Left lung (tissue), 10 donors: Measurements from ENCODE around the gene OVCA2. TPM values are rescaled to one million over a fixed set of nuclear protein-coding genes. Genes with fewer than 3 reads are reported as not detected.

Experiments used
- ATAC-seq: fragments of 200-7000 bp; cut with Tn5 transposase; one replicate; pipeline ENCODE4 v1.9.1; 2020; ENCODE audit warnings: moderate library complexity
- DNase-seq, 4 donors: peaks; one replicate each; pipeline ENCODE4 v3.0.0-alpha.2; 2013 to 2020
- H3K27ac ChIP-seq, 2 donors: fragments of 200-600 bp; sonication (generic) in 1 of 2; one replicate each; pipeline versions ENCODE4 v1.5.0 to v1.8.0; 2020 to 2021
- H3K27me3 ChIP-seq, 2 donors: fragments of 200-600 bp; sonication (generic) in 1 of 2; one replicate each; pipeline versions ENCODE4 v1.5.0 to v1.8.0; 2020 to 2021
- H3K36me3 ChIP-seq, 2 donors: fragments of 200-600 bp; sonication (generic) in 1 of 2; one replicate each; pipeline versions ENCODE4 v1.5.0 to v1.8.0; 2020 to 2021
- H3K4me1 ChIP-seq, 2 donors: fragments of 200-600 bp; one replicate each; pipeline ENCODE4 v1.8.0; 2021
- H3K4me3 ChIP-seq, 2 donors: fragments of 200-600 bp; sonication (generic) in 1 of 2; one replicate each; pipeline versions ENCODE4 v1.5.0 to v1.8.0; 2020 to 2021; ENCODE audit warnings: mild to moderate bottlenecking in 1 of 2
- H3K9me3 ChIP-seq, 2 donors: fragments of 200-600 bp; sonication (generic) in 1 of 2; one replicate each; pipeline versions ENCODE4 v1.5.0 to v1.8.0; 2020 to 2021
- intact Hi-C, 2 donors: fragments of 100-400 bp; cut with DNase I; formaldehyde crosslinking; loops; one replicate each; pipeline versions ENCODE4 v1.11.2 to v1.14.2; 2022
- polyA plus RNA-seq, 6 donors: library from polyadenylated mRNA; unstranded; fragments of 120-200 nt; gene quantifications; one replicate each; pipeline ENCODE4 v1.2.1, GENCODE V29; 2013; ENCODE audit not compliant: insufficient read length in 6 of 6
- total RNA-seq, 2 donors: library from RNA; stranded (reverse); fragmentation: NEBNext Ultra II Directional; extraction: Animal tissue kit (Norgen Biotek cat#: 25700); gene quantifications; one replicate each; pipeline ENCODE4 v1.2.1, GENCODE V29; 2021
- TF ChIP-seq, protein P1 (sequence below), 2 donors: fragments of 200-600 bp; sonication (generic) in 1 of 2; IDR thresholded peaks; one replicate each; pipeline versions ENCODE4 v1.5.0 to v1.8.0; 2021; ENCODE audit warnings: antibody characterized with exemption in 2 of 2
- donor health status: DM: no; HTN: yes; CAD: no.
- donor health status: DM: no; HTN: no; CAD: no.

OVCA2 gene
- total and polyA plus RNA-seq, 8 donors = 8.1 to 28.7 (median 11.2) TPM

DNA sequence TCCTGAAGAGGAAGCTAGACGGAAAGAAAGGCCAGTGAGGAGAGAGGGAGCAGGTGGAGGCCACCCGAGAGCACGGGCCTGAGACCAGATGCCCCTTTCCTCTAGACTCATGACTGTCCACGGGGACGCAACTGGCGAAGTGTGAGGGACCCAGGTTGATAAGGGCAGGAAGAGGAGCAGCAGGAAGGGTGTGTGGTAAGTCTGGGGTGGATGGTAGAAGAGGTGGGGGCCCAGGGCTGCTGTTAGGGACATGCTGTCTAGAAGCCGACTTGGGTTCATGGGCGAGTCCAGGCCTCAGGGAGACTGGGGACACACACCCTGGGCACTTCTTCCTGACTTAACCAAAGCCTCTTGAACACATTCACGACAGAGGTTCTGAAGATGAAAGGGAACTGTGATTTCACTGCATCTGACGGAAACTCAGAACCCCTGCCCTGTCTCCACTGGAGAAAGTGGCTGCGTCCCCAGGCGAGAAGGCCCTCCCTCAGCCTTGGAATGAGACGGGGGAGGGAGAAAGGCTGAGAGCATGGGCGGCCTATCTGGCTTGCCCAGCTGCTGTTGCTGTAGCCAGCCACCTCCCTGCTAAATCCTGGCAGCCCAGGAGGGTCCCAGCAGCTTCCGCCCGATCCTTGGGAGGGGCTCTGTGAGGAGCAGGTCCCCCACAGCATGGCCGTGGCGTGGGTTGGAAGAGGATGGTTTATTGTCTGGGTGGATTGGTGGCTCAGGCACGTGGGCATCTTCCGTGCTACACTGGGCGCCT is 19.0 kb downstream of the OVCA2 start:
- Histone ChIP-seq H3K36me3 (peaks cover 0 to 62% of the 10 kb centered on the region in 2 donors), H3K27ac (peak overlapping the region; percentile 66 to 82), H3K4me1 (peaks cover 18 to 63% of the 10 kb centered on the region in 2 donors), H3K9me3 (no peaks in the 10 kb centered on the region), H3K27me3 (peaks cover 8 to 34% of the 10 kb centered on the region in 2 donors), H3K4me3 (no peak overlapping the region)
- TF ChIP-seq, protein P1, sequence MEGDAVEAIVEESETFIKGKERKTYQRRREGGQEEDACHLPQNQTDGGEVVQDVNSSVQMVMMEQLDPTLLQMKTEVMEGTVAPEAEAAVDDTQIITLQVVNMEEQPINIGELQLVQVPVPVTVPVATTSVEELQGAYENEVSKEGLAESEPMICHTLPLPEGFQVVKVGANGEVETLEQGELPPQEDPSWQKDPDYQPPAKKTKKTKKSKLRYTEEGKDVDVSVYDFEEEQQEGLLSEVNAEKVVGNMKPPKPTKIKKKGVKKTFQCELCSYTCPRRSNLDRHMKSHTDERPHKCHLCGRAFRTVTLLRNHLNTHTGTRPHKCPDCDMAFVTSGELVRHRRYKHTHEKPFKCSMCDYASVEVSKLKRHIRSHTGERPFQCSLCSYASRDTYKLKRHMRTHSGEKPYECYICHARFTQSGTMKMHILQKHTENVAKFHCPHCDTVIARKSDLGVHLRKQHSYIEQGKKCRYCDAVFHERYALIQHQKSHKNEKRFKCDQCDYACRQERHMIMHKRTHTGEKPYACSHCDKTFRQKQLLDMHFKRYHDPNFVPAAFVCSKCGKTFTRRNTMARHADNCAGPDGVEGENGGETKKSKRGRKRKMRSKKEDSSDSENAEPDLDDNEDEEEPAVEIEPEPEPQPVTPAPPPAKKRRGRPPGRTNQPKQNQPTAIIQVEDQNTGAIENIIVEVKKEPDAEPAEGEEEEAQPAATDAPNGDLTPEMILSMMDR (IDR thresholded peaks at IDR 0.05) = no peak
- ATAC-seq (no peak), DNase-seq (peak in 2 of 4 donors; percentile 49 to 54)
- intact Hi-C loops = no loop called here

- peak overlapping the region in 1 of 2 donors; percentile 66 for H3K27ac ChIP-seq
- H3K36me3 ChIP-seq = peaks cover 0 to 64% of the 10 kb centered on the region in 2 donors
- TF ChIP-seq, protein P1 (IDR thresholded peaks at IDR 0.05) = no peak
- peaks cover 8 to 28% of the 10 kb centered on the region in 2 donors for H3K27me3 ChIP-seq
- no peak overlapping the region for H3K4me3 ChIP-seq
- DNase-seq = peak in 1 of 4 donors; percentile 57
- H3K9me3 ChIP-seq = no peaks in the 10 kb centered on the region
- intact Hi-C loops = no loop called here
- peaks cover 18 to 57% of the 10 kb centered on the region in 2 donors for H3K4me1 ChIP-seq
- ATAC-seq = no peak
Measured at GRCh38 chr17:2061441-2061958, 19.7 kb downstream of the OVCA2 start.

DNA sequence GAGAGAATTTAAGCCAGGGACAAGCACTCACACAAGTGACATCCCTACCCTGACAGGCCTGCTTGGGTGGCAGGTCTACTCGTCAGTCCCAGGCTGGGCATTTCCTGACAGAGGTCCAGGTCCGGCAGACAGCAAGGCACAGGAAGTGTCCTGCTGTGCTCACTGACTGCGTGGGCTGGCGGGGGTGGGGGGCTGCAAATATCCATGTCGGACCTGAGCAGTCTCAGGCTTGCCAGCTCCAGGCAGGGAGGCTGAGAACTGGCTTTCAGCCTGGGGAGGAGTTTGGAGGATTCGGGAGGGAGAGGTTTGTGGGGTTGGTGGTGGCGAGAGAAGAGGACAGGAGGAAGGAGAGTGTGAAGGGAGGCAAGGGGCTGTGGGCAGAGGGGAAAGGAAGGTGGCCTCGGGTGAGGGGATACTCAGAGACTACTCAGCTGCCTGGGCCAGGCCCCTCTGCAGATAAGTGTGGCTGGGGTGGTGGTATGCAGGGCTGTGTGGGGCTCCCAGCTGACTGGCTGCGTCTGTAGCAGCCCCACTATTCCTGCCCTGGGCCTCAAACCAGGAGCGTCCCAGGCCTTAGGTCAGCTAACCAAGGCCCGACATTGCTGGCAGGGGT is 20.9 kb downstream of the OVCA2 start:
- Histone ChIP-seq H3K36me3 (peaks cover 0 to 73% of the 10 kb centered on the region in 2 donors), H3K4me3 (no peak overlapping the region), H3K27ac (peak overlapping the region; percentile 41 to 66), H3K9me3 (no peaks in the 10 kb centered on the region), H3K27me3 (peaks cover 3 to 16% of the 10 kb centered on the region in 2 donors), H3K4me1 (peaks cover 26 to 56% of the 10 kb centered on the region in 2 donors)
- no peak for ATAC-seq
- TF ChIP-seq, protein P1 (IDR thresholded peaks at IDR 0.05) = no peak
- intact Hi-C loops = no loop called here
- no peak for DNase-seq

DNA sequence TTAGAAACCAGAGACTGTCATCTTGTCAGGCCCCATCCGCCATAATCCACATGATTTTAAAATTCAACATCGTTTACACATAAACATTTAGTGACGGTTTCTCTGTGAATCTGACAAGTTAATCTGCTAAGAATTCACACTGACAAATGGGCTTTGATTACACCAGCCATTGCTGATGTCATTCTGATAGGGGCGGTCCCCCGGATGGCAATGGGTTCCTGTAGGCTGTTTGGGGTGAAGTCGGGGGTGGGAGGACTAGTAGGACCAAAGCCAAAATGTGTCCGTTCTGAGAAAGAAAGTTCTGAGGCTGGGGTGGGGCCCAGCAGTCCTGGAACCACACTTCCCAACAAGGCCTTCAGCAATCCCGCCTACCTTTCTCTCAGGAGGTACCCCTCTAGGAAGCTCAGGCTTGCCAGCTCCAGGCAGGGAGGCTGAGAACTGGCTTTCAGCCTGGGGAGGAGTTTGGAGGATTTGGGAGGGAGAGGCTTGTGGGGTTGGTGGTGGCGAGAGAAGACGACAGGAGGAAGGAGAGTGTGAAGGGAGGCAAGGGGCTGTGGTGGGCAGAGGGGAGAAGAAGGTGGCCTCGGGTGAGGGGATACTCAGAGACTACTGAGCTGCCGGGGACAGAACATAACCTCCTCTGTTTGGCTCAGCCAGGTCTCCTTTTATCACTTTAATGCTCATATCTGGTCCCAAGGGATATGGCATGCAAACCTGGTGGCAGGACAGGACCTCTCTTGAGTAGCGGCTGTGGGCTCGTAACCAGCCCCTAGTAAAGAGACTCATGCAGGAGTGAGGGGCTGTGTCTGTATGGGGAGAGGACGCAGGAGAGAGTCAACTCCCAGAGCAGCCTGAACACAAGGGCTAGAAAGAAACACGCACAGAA is 21.7 kb downstream of the OVCA2 start:
- Histone ChIP-seq H3K9me3 (no peaks in the 10 kb centered on the region), H3K27ac (peak overlapping the region; percentile 41 to 66), H3K27me3 (peaks cover 0 to 8% of the 10 kb centered on the region in 2 donors), H3K4me1 (peaks cover 20 to 55% of the 10 kb centered on the region in 2 donors), H3K36me3 (peaks cover 0 to 75% of the 10 kb centered on the region in 2 donors), H3K4me3 (no peak overlapping the region)
- intact Hi-C loops = no loop called here
- TF ChIP-seq, protein P1 (IDR thresholded peaks at IDR 0.05) = no peak
- ATAC-seq = no peak
- DNase-seq = no peak
